Activated CD4-positive, alpha-beta T cell treated with anti-CD3 and anti-CD28 coated beads, Interleukin-10, Interleukin-2, amounts not matched to agents 100 ng/mL and 50 ng/mL, durations not matched to agents 16 hours and 8 hours (primary cell): ENCODE measurements around the gene MED12L.
A peak's percentile ranks its signal among the peaks of the same experiment; 100 is the strongest.

Experiments used
- DNase-seq: peaks from one replicate; pipeline ENCODE4 v3.0.0-alpha.2; 2020

The MED12L gene

DNA sequence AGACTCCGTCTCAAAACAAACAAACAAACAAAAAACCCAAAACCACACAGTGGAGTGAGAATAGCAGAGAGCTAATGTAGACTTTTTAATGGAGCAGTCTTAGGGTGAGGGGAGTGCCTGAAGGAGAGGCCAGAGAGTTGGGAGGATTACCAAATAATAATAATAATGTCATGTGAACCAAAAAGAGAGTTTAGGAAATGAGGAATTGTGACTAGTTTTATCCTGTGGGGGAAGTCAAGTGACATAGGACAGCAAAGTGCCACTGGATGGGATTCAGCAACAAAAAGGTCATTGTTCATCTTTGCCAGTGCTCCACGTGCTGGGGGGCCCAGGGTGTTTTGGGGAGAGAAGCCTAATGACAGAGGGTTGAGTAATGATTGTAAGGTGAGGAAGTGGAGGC is 218.3 kb downstream of the MED12L start:
- no peak for DNase-seq

DNA sequence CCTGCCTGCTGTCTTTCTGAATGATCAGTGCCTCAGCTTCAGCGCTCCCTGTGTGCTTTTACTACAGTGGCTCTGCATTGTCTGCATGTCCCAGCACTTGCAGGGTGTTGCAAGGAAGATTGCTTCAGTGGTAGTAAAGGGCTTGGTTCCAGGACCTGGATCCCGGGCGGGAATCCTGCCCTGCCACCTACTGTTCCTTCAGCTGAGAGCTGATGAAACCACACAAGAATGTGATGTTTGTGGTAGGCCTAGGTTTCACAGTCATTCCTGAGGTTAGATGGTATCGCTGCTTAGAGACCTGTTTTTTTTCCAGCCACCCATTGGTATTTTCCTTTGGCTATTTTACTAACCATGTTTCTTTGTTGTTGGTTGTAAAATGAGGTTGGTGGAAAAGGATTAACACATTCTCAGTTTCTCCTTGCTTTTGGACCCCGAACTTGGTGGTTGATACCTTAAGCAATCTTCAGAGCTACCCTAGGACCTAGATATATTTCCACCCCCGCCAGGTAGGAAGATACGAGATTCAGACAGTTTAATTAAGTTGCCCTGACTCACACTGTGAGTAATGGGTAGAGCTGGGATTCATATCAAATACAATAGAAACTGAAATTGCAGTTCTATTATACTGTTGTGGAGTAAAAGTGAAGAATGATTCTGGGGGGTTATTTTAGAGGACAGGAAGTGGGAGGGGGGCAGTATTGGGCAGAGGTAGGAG is 219.8 kb downstream of the MED12L start:
- peak; percentile 69 for DNase-seq

GRCh38 chr3:151305775-151306151 is 220.3 kb downstream of the MED12L start:
- no peak for DNase-seq

DNA sequence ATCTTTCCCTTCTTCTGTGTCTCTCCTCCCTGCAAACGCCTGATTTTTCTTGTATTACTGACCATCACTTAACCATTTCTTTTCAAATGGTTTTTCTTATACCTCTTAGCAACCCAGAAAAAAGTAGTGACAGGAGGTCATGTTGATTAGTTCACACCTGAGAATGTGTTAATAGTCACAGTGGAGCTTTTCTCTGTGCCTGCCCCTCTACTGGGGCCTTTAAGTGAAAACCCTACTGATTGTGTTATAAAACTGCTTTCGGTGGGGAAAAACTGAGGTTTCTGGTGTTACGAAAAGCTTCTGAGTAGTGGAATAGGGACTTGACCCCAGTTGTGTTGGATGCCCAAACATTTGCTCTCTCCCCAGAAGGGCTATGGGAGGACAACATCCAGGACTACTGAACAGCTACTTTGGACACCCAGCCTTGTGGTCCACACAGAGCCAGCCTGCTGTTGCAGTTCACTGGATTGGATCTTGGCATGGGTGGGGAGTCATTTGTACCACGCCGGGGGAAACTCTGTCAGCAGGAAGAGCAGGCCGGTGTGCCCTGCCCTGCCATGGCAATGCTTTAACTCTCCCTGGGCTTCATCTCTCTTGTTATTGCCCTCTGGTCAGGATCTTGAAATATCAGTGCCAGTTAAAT is 220.8 kb downstream of the MED12L start:
- peak; percentile 37 for DNase-seq

- no peak for DNase-seq
These were observed 221.7 kb downstream of the MED12L start for GRCh38 chr3:151307131-151307530.

- peak; percentile 59 for DNase-seq
These were observed 222.4 kb downstream of the MED12L start for GRCh38 chr3:151307583-151308488.

- no peak for DNase-seq
These were observed 224.1 kb downstream of the MED12L start for GRCh38 chr3:151309566-151309965.

- no peak for DNase-seq
These were observed 227.5 kb downstream of the MED12L start for GRCh38 chr3:151312972-151313371.

DNA sequence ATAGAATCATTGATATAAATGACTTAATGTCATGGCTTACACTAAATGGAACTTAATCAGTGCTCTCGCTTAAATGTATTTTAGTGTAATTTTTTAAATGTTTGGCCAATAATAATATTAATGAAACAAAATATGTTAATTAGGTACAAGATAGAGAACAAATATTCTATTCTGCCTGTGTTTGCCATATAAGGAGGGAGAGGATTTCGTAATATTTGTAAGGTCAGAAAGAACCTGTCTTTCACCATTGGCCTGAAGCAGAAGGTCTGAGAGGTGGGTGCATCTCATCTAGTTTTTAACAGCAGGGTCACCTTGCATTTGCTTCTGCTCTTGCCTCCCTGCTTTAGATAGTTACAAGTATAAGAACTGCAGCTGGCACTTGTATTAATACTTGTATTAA is 228.7 kb downstream of the MED12L start:
- no peak for DNase-seq

DNA sequence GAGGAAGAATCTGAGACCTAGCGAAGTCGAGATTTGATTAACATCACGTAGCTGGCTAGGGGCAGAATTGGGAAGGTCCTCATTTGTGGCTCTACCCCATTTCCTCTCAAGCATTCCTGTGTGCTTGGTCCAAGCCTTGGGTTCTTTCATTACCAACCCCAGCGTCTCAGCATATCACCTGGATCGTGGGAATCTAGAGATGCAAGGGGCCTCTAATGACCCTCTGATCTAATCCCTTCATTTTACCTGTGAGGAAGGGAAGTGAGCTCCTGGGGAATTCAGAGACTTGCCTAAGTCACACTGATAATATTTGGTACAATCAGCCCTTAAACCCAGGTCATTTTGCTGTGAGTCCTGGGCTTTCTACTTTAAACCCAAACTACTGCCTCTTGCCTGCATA is 229.1 kb downstream of the MED12L start:
- no peak for DNase-seq

DNA sequence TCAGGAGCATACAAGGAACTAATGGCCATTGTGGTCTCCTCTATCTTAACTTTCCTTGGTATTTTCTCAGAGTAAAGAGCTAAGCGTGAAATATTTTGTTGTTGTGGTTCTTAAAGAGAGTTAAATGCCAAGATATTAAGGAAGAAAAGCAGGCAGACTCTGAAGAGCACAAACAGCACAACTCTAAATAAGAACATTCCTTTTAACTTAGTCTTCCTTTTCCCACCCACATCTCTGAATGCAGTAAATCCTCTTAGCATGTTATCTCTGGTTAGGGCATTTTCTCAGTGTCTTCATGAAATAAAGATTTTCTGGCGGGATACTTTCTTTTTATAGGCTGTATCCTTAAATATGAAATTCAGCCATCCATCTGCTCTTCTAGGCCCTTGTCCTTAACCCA is 229.7 kb downstream of the MED12L start:
- DNase-seq, result no peak

DNA sequence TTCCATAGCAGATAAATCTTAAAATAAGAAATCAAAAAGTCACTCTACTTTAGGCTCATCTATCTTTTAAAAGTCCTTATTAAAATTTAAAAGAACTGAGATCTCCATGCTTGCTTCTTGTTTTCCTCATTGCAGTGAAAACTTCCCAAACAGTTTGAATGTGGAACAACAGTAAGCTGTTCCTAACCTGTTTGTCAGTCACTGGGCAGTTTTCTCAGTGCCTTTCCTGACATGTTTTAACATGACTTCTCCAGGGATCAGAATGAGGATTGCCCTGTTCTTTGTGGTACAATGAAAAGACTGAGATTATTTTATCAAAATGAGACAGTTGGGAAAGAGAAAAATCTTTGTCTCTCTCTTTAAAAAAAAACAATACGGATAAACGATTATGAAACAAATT is 230.4 kb downstream of the MED12L start:
- no peak for DNase-seq

GRCh38 chr3:151316267-151316991 is 231.0 kb downstream of the MED12L start, which contains the start of gene GPR87:
GPR87 (minus strand) TSS chr3:151316820; CDS start chr3:151300100, 16,720 bp downstream.
- DNase-seq, result peak; percentile 86

DNA sequence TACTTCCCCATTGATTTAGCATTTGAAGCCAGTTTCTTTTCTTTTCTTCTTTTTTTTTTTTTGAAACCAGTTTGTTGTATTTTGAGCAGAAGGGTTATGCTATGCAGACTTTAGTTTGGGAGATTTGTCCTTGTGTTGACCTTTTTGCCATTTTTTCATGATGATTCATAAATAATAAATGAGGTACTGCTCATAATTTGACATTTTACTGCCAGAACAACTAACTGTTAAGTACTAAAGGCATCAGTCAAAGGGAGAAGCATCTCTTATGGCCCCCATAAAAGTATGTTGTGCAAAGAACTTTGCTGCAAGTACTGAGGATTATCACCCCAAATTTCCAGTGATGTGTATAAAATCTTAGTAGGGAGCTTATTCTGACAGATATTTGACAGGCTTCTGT is 232.8 kb downstream of the MED12L start:
- DNase-seq, result no peak

GRCh38 chr3:151318991-151319390 is 233.5 kb downstream of the MED12L start:
- no peak for DNase-seq

- peak; percentile 55 for DNase-seq
These were observed 234.2 kb downstream of the MED12L start for GRCh38 chr3:151319628-151320027.

DNA sequence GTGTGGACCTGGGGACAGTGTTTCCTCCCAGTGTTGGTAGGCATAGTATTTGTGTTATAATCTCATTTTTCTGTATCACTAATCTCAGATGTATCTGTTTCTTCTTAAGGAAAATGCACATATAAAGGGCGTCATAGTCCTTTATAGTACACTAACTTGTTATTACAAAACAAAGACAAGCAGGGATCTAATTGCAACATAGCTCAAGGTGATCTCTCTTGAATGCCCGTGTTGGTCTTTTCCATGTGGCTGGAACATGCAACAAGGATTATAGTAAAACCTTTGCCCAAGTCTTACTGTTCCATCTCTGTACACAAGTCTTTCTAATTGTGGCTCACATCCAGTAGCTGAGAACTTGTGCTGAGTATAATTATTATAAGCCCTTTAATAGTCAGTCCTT is 234.7 kb downstream of the MED12L start:
- no peak for DNase-seq

GRCh38 chr3:151321526-151321925 is 236.1 kb downstream of the MED12L start:
- DNase-seq, result no peak

GRCh38 chr3:151322511-151322910 is 237.0 kb downstream of the MED12L start:
- DNase-seq, result no peak

DNA sequence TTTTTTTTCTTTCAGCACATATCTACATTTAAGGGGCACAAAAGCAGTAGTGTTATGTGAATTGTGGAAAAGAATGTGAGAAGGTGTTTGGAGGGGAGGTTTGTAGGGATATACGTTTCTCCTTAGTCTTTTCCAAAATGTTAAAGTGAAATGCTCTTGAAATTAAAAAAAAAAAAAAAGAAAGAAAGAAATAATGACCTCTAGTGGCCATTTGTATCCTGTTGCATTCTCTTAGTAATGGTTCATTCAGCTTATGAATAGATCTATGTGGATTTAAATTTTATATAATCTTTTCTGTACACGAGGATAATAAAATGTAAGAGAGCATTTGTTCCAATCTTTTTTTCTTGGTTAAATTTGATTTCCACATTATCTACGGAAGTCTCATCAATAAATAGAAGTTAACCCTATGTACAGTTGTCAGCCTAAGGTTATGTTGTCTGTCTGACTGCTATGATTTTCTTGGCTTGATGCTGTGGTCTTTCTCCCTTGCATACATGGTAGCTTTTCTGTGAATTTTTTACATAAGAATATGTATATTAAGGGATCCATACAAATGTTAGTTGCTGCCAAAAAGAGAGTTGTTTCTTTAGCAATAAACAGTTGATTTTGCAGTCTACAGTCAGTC is 242.2 kb downstream of the MED12L start:
- DNase-seq, result no peak

GRCh38 chr3:151328298-151328995 is 243.0 kb downstream of the MED12L start:
- DNase-seq, result peak; percentile 59

DNA sequence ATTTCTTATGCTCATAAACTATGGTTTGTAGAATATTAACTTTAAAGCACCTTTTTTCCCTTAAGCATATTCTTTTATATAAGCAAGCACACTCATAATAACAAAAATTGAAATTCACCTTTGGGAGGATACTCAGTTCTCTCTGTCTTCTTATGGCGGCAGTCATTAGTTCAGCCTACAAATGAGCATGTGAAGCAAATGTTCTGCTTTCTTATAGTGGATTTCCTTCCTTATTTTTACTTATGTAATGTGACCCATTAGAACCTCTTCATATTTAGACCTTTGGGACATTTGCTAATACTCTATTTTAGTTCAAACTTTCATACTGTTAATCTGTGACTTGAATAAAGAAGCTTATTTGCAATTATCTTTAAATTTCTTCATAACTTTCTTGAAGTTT is 243.9 kb downstream of the MED12L start, which contains the start of gene P2RY13:
Gene P2RY13 (minus strand): TSS at position 187 of the 400 bp plus-strand sequence. CDS start 21 bp downstream, at position 166.
- no peak for DNase-seq
